ENCODE results near the gene IP6K1.
"Not testable (repeated sequence)": the region's sequence is repeated elsewhere in the genome, so short reads cannot be mapped to it uniquely, and the experiment has no call there.

IP6K1 gene

GRCh38 chr3:49786357-49787181 lies at the start of gene IP6K1:
TSS of gene IP6K1 (minus strand) at chr3:49786542. CDS start at chr3:49748040, 38,502 bp downstream.
- peak; percentile 97 for DNase-seq

- DNase-seq = no peak
Observed at GRCh38 chr3:49831341-49831740, 45.0 kb upstream of the IP6K1 start.

GRCh38 chr3:49826016-49826415 lies 39.7 kb upstream of the IP6K1 start:
- DNase-seq = no peak

GRCh38 chr3:49823131-49823530 lies 36.8 kb upstream of the IP6K1 start:
- DNase-seq = not testable (repeated sequence)

GRCh38 chr3:49813497-49814174 lies 27.3 kb upstream of the IP6K1 start, which contains the start of gene UBA7:
TSS of gene UBA7 (minus strand) at chr3:49813953. CDS start at chr3:49813787, 166 bp downstream.
- peak; percentile 1 for DNase-seq

- no peak for DNase-seq
Observed at GRCh38 chr3:49812916-49813496, 26.7 kb upstream of the IP6K1 start.

GRCh38 chr3:49807431-49808114 lies 21.2 kb upstream of the IP6K1 start:
- no peak for DNase-seq

GRCh38 chr3:49806850-49807249 lies 20.5 kb upstream of the IP6K1 start:
- no peak for DNase-seq

- DNase-seq = no peak
Observed at GRCh38 chr3:49805897-49806701, 19.8 kb upstream of the IP6K1 start.

- DNase-seq = no peak
Observed at GRCh38 chr3:49805367-49805782, 19.0 kb upstream of the IP6K1 start.

GRCh38 chr3:49804141-49805041 lies 18.0 kb upstream of the IP6K1 start:
- DNase-seq = no peak

- DNase-seq = peak; percentile 56
Observed at GRCh38 chr3:49803465-49804140, 17.3 kb upstream of the IP6K1 start.

GRCh38 chr3:49802719-49803464 lies 16.6 kb upstream of the IP6K1 start, which contains the start of gene INKA1:
TSS of gene INKA1 (plus strand) at chr3:49803261. CDS start at chr3:49803393, 132 bp downstream.
- peak; percentile 67 for DNase-seq

GRCh38 chr3:49801160-49801559 lies 14.8 kb upstream of the IP6K1 start:
- DNase-seq = no peak

GRCh38 chr3:49799761-49800160 lies 13.4 kb upstream of the IP6K1 start, which contains the start of gene CDHR4:
TSS of gene CDHR4 (minus strand) at chr3:49799873. CDS start at chr3:49799812, 61 bp downstream.
- no peak for DNase-seq

GRCh38 chr3:49799105-49799504 lies 12.8 kb upstream of the IP6K1 start:
- no peak for DNase-seq

- DNase-seq = no peak
Observed at GRCh38 chr3:49794926-49795905, 8.9 kb upstream of the IP6K1 start.

GRCh38 chr3:49794431-49794830 lies 8.1 kb upstream of the IP6K1 start:
- no peak for DNase-seq

Measured in NCI-H1105 treated with DMSO at 0.1 percent for 48 hours (cell line).